HepG2 (cell line): ENCODE measurements around the gene CAMK2G. TPM values are rescaled to one million over a fixed set of nuclear protein-coding genes. Genes with fewer than 3 reads are reported as not detected.

Experiments
- ATAC-seq: fragments of 200-7000 bp; cut with Tn5 transposase; 3 replicates; pipeline ENCODE4 v1.9.1; 2020; ENCODE audit warnings: mild to moderate bottlenecking, moderate library complexity
- BruUV-seq: library from RNA; stranded (reverse); fragments of 400-500 nt; replicated peaks from 2 replicates; lab custom pipeline; 2021; lab: Mats Ljungman, UMichigan
- CTCF ChIA-PET: fragments of 300-600 bp; formaldehyde crosslinking; extraction: SDS; loops from one replicate; lab custom pipeline; 2021; ENCODE audit warnings: low total read pairs, inconsistent platforms, low intra/inter-chr PET ratio; lab: Yijun Ruan, JAX
- POLR2A ChIA-PET: fragments of 350-600 bp; sonication (Branson Sonifier 250); formaldehyde crosslinking; loops from one replicate; lab custom pipeline; 2020; ENCODE audit warnings: antibody characterized with exemption, inconsistent platforms; lab: Yijun Ruan, JAX
- DNase-seq: peaks from one replicate; pipeline ENCODE4 v3.0.0-alpha.2; 2015; ENCODE audit warnings: low spot score
- FAIRE-seq: peaks from 3 replicates; lab custom pipeline; 2011; peaks lifted over from hg19 to GRCh38; lab: Jason Lieb, UNC
- H2AFZ ChIP-seq: one replicate; pipeline ENCODE4 v1.6.1; 2011; ENCODE audit warnings: low read length, inconsistent platforms
- H3K27ac ChIP-seq: fragments of 300-600 bp; 3 replicates; pipeline ENCODE4 v1.8.0; 2011; ENCODE audit warnings: mixed run types, mild to moderate bottlenecking, mixed read lengths, low read length, inconsistent platforms; ENCODE audit not compliant: insufficient read depth; ENCODE audit errors: extremely low read length
- H3K27me3 ChIP-seq, 2 experiments: fragments of 200-600 bp in 1 of 2; 2 replicates in 1 of 2; 3 replicates in 1 of 2; pipeline versions ENCODE4 v1.6.0 to v1.8.0; 2011; ENCODE audit warnings: low read length in 2 of 2, mild to moderate bottlenecking in 2 of 2, moderate library complexity in 2 of 2, inconsistent platforms in 1 of 2; ENCODE audit not compliant: insufficient read depth in 2 of 2, control insufficient read depth in 1 of 2
- H3K36me3 ChIP-seq, 2 experiments: fragments of 200-600 bp in 1 of 2; replicated peaks in 1 of 2; 2 replicates in 1 of 2; 3 replicates in 1 of 2; pipeline versions ENCODE4 v1.5.1 to v1.8.0; 2011; ENCODE audit warnings: low read length in 2 of 2, inconsistent platforms in 1 of 2; ENCODE audit not compliant: insufficient read depth in 2 of 2, control insufficient read depth in 1 of 2
- H3K4me1 ChIP-seq: 2 replicates; pipeline ENCODE4 v1.5.1; 2012; ENCODE audit warnings: low read length, inconsistent platforms; ENCODE audit not compliant: insufficient read depth
- H3K4me2 ChIP-seq: 2 replicates; pipeline ENCODE4 v1.6.0; 2011; ENCODE audit warnings: low read depth, low read length, inconsistent platforms
- H3K4me3 ChIP-seq, 3 experiments: fragments of 200-600 bp in 1 of 3; sonication (generic), shearing (Covaris generic) in 1 of 3; replicated peaks in 1 of 3; 2 replicates each; pipeline ENCODE4 v1.5.1; 2011 to 2016; ENCODE audit warnings: low read length in 3 of 3, inconsistent platforms in 2 of 3, low read depth in 2 of 3, mild to moderate bottlenecking in 2 of 3, control low read depth in 1 of 3, mixed read lengths in 1 of 3; ENCODE audit not compliant: insufficient read depth in 1 of 3
- H3K79me2 ChIP-seq: one replicate; pipeline ENCODE4 v1.6.1; 2011; ENCODE audit warnings: low read length, inconsistent platforms; ENCODE audit not compliant: insufficient read depth
- H3K9ac ChIP-seq: 2 replicates; pipeline ENCODE4 v1.6.0; 2011; ENCODE audit warnings: mild to moderate bottlenecking, low read depth, low read length, inconsistent platforms; ENCODE audit not compliant: insufficient read depth
- H3K9me3 ChIP-seq: 2 replicates; pipeline ENCODE4 v1.5.1; 2012; ENCODE audit warnings: mild to moderate bottlenecking, low read length
- H4K20me1 ChIP-seq: 2 replicates; pipeline ENCODE4 v1.6.0; 2011; ENCODE audit warnings: inconsistent platforms, mild to moderate bottlenecking, low read length, moderate library complexity; ENCODE audit not compliant: insufficient read depth
- BATF2 ChIP-seq: sonication (generic); formaldehyde crosslinking; IDR thresholded peaks from 2 replicates; pipeline ENCODE4 v1.8.0; 2022; ENCODE audit warnings: mild to moderate bottlenecking, missing genetic modification reagents, moderate library complexity
- CBFB ChIP-seq: sonication (generic); formaldehyde crosslinking; IDR thresholded peaks from 2 replicates; pipeline ENCODE4 v1.4.0; 2020; ENCODE audit warnings: missing genetic modification reagents
- CENPT ChIP-seq: sonication (generic); formaldehyde crosslinking; IDR thresholded peaks from 2 replicates; pipeline ENCODE4 v1.8.0; 2022; ENCODE audit warnings: low read depth, mild to moderate bottlenecking, moderate library complexity, missing genetic modification reagents
- CSRNP2 ChIP-seq: sonication (generic); formaldehyde crosslinking; conservative IDR thresholded peaks from 2 replicates; pipeline ENCODE4 v1.8.0; 2022; ENCODE audit warnings: low read depth, missing genetic modification reagents
- HES4 ChIP-seq: sonication (generic); formaldehyde crosslinking; IDR thresholded peaks from 2 replicates; pipeline ENCODE4 v1.9.0; 2021; ENCODE audit warnings: mild to moderate bottlenecking, missing genetic modification reagents, borderline replicate concordance
- HINFP ChIP-seq: sonication (generic); formaldehyde crosslinking; IDR thresholded peaks from 2 replicates; pipeline ENCODE4 v1.4.0; 2020; ENCODE audit warnings: low read depth, mild to moderate bottlenecking, missing genetic modification reagents
- NAIF1 ChIP-seq: sonication (generic); formaldehyde crosslinking; IDR thresholded peaks from 2 replicates; pipeline ENCODE4 v1.5.0; 2020; ENCODE audit warnings: mild to moderate bottlenecking, missing genetic modification reagents, borderline replicate concordance
- POGZ ChIP-seq: sonication (generic); formaldehyde crosslinking; IDR thresholded peaks from 2 replicates; pipeline ENCODE4 v1.4.0; 2020; ENCODE audit warnings: mild to moderate bottlenecking, missing genetic modification reagents
- REXO4 ChIP-seq: sonication (generic); formaldehyde crosslinking; IDR thresholded peaks from 2 replicates; pipeline ENCODE4 v1.8.0; 2022; ENCODE audit warnings: missing genetic modification reagents, mild to moderate bottlenecking, borderline replicate concordance
- ZNF143 ChIP-seq: sonication (generic); formaldehyde crosslinking; IDR thresholded peaks from 2 replicates; pipeline ENCODE4 v1.4.0; 2020; ENCODE audit warnings: missing genetic modification reagents
- ZNF557 ChIP-seq: sonication (generic); formaldehyde crosslinking; IDR thresholded peaks from 2 replicates; pipeline ENCODE4 v1.4.0; 2020; ENCODE audit warnings: missing genetic modification reagents
- ZNF670 ChIP-seq: sonication (generic); formaldehyde crosslinking; IDR thresholded peaks from 2 replicates; pipeline ENCODE4 v1.8.0; 2022; ENCODE audit warnings: mild to moderate bottlenecking, missing genetic modification reagents, borderline replicate concordance
- ZNF770 ChIP-seq: sonication (generic); formaldehyde crosslinking; IDR thresholded peaks from 2 replicates; pipeline ENCODE4 v1.5.0; 2020; ENCODE audit warnings: mild to moderate bottlenecking, missing genetic modification reagents
- ZSCAN25 ChIP-seq: sonication (generic); formaldehyde crosslinking; IDR thresholded peaks from 2 replicates; pipeline ENCODE4 v1.8.0; 2022; ENCODE audit warnings: mild to moderate bottlenecking, missing genetic modification reagents
- WGBS: methylation state at CpG from one replicate; pipeline ENCODE4 v1.1.6; 2017; ENCODE audit warnings: low lambda C conversion rate; 5-methylcytosine and 5-hydroxymethylcytosine counted together
- in situ Hi-C: cut with HindIII; loops from 2 replicates; pipeline ENCODE4 v1.10.0; 2017; ENCODE audit warnings: low pct_unique_long_range_greater_than_20kb; ENCODE audit not compliant: extremely low pct_ligation_motif_present
- intact Hi-C: fragments of 100-400 bp; cut with micrococcal nuclease; formaldehyde crosslinking; loops from one replicate; pipeline ENCODE4 v1.10.0; 2022; ENCODE audit not compliant: unreplicated experiment
- polyA plus RNA-seq, 8 experiments: library from polyadenylated mRNA; depleted of rRNA in 3 of 8; stranded (reverse) in 7 of 8; unstranded in 1 of 8; fragments of >200 nt; fragmentation: Illumina TruSeq in 4 of 8; extraction: Trizol in 4 of 8; gene quantifications; 2 replicates each; pipeline versions ENCODE4 v1.2.1 to v1.2.3, GENCODE V29; 2011 to 2016; ENCODE audit warnings: low read depth in 4 of 8, missing spikeins in 1 of 8, mixed read lengths in 1 of 8; ENCODE audit not compliant: insufficient read depth in 1 of 8
- total RNA-seq, 5 experiments: library from RNA; depleted of rRNA; stranded (reverse); fragments of >200 nt; fragmentation: Illumina TruSeq; extraction: Trizol; gene quantifications; 2 replicates each; pipeline ENCODE4 v1.2.3, GENCODE V29; 2016; ENCODE audit warnings: low read depth in 1 of 5
- TF ChIP-seq, protein P1 (sequence below): sonication (generic); formaldehyde crosslinking; IDR thresholded peaks from 2 replicates; pipeline ENCODE4 v1.4.0; 2020; ENCODE audit warnings: mild to moderate bottlenecking, missing genetic modification reagents
- TF ChIP-seq, protein P2 (sequence below): sonication (generic); IDR thresholded peaks from 2 replicates; pipeline ENCODE4 v1.6.1; 2016; ENCODE audit warnings: low read depth, borderline replicate concordance

Gene CAMK2G
- total and polyA plus RNA-seq, 2 of the 13 experiments (the other 11 are each of a cell fraction or from before 2014, with no cell fraction given) = 15.9 to 18.8 TPM

DNA sequence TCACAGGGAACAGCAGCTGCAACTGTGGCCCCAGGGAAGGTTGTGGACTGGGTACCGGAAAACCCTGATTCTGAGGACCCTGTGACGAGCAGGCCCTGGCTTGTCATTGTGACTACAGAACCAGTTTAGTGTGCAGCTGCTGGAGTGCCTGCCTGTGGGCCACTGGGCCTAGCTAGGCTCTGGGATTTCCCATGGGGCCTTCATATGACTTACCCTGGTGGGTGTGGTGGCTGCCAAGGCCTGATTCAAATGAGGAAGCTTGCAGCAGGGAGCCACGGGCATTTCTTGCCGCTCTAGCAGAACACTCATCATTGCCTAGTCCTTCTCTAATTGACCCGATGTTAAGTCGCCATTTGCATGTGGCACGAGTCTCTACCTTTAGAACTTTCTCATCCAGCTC is 14.7 kb upstream of the CAMK2G start:
- CTCF ChIA-PET = no interaction called here
- no peaks in the 10 kb centered on the region for H3K79me2 ChIP-seq
- peaks cover 28% of the 10 kb centered on the region for H3K4me1 ChIP-seq
- FAIRE-seq (no peak), ATAC-seq (no peak), DNase-seq (no peak)
- H3K9ac ChIP-seq = no peak overlapping the region
- BruUV-seq = no TSS peak
- POLR2A ChIA-PET = no interaction called here
- no peaks in the 10 kb centered on the region for H4K20me1 ChIP-seq
- in situ Hi-C loops (loop anchor here (5.0 kb wide), 2 partner anchors 48 to 193 kb away; no protein-coding TSS in a partner anchor), intact Hi-C loops (no loop called here)
- H3K9me3 ChIP-seq = no peaks in the 10 kb centered on the region
- no peak overlapping the region for H3K4me3 ChIP-seq
- no peak overlapping the region for H2AFZ ChIP-seq
- WGBS = 76% methylated on average over 5 of the region's 7 CpGs
- H3K36me3 ChIP-seq = no peaks in the 10 kb centered on the region
- H3K4me2 ChIP-seq = no peak overlapping the region
- peaks cover 4 to 14% of the 10 kb centered on the region in 2 experiments; a peak in 4 of 5 replicates for H3K27me3 ChIP-seq
- H3K27ac ChIP-seq = no peak overlapping the region
- TF ChIP-seq CBFB (no peak), ZNF770 (CRISPR knock-in tag) (no peak), ZNF670 (no peak), REXO4 (CRISPR knock-in tag) (no peak), HES4 (CRISPR knock-in tag) (no peak), ZNF143 (CRISPR knock-in tag) (no peak), HINFP (CRISPR knock-in tag) (no peak), ZNF557 (CRISPR knock-in tag) (no peak), BATF2 (CRISPR knock-in tag) (no peak), ZSCAN25 (CRISPR knock-in tag) (no peak), POGZ (CRISPR knock-in tag) (no peak), NAIF1 (CRISPR knock-in tag) (no peak), CENPT (CRISPR knock-in tag) (no peak), CSRNP2 (CRISPR knock-in tag) (no peak)
- TF ChIP-seq, protein P1, sequence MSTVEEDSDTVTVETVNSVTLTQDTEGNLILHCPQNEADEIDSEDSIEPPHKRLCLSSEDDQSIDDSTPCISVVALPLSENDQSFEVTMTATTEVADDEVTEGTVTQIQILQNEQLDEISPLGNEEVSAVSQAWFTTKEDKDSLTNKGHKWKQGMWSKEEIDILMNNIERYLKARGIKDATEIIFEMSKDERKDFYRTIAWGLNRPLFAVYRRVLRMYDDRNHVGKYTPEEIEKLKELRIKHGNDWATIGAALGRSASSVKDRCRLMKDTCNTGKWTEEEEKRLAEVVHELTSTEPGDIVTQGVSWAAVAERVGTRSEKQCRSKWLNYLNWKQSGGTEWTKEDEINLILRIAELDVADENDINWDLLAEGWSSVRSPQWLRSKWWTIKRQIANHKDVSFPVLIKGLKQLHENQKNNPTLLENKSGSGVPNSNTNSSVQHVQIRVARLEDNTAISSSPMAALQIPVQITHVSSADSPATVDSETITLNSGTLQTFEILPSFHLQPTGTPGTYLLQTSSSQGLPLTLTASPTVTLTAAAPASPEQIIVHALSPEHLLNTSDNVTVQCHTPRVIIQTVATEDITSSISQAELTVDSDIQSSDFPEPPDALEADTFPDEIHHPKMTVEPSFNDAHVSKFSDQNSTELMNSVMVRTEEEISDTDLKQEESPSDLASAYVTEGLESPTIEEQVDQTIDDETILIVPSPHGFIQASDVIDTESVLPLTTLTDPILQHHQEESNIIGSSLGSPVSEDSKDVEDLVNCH = no peak
- TF ChIP-seq, protein P2, sequence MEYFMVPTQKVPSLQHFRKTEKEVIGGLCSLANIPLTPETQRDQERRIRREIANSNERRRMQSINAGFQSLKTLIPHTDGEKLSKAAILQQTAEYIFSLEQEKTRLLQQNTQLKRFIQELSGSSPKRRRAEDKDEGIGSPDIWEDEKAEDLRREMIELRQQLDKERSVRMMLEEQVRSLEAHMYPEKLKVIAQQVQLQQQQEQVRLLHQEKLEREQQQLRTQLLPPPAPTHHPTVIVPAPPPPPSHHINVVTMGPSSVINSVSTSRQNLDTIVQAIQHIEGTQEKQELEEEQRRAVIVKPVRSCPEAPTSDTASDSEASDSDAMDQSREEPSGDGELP = no peak
